ENCODE results near the gene SF3B6.
"Not testable (repeated sequence)": the region's sequence is repeated elsewhere in the genome, so short reads cannot be mapped to it uniquely, and the experiment has no call there.

Gene SF3B6

DNA sequence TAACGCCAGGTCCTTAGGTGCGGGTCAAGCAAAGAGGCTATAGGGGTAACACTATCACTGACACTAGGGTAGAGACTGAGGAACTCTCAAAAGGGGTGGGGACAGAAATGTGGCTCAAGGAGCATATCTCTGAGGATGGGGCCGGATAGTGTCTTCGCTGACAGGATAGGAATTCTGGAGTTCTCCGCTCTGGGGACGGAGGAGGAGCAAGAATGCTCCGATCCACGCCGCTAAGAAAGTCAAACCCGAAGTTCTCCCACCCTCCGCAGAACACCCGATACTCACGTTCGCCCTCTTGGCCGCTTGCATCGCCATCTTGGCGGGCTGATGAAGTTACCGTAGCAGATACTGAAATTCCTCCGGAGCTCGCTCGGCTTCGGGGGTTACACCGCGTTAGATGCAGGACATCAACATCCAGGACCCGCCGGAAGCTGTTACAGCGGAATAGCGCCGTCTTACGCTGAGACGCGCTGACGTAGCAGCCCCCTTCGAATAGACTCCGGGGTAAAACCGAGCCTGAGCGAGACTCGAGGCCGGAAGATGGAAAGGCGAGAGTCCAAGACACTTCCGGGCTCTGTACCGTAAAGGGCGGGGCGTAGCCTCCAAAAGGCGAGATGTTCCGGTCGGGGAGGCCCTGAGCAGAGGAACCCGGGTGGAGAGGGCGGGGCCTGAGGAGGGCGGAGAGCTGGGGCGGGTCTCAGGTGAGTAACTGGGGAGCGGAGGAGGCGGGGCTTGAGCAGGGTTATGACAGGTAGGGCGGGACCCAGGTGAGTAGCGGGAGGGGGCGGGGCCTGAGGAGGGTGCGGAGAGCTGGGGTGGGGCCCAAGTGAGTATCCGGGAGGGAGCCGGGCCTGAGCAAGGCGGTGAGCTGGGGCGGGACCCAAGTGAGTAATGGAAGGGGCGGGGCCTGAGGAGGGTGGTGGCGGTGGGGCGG, at the start of gene SF3B6:
Gene SF3B6, minus strand, starts transcription at position 412 of the 934 bp plus-strand sequence. Its CDS starts 97 bp downstream, at position 315.
- DNase-seq (ENCODE audit: low read depth in 2 of 2) = peak; percentile 99

- no peak for DNase-seq (ENCODE audit: low read depth in 2 of 2)
Measured at GRCh38 chr2:24123922-24124580, 47.9 kb upstream of the SF3B6 start.

- DNase-seq (ENCODE audit: low read depth in 2 of 2) = peak in 1 of 2 donors; percentile 23
Measured at GRCh38 chr2:24123195-24123921, 47.2 kb upstream of the SF3B6 start, which contains the start of the genes FAM228B and PFN4. Gene FAM228B, plus strand, starts transcription at chr2:24123469. Its CDS starts 893 bp downstream, at chr2:24124362. Gene PFN4, minus strand, starts transcription at chr2:24123334. Its CDS starts 799 bp downstream, at chr2:24122535.

DNA sequence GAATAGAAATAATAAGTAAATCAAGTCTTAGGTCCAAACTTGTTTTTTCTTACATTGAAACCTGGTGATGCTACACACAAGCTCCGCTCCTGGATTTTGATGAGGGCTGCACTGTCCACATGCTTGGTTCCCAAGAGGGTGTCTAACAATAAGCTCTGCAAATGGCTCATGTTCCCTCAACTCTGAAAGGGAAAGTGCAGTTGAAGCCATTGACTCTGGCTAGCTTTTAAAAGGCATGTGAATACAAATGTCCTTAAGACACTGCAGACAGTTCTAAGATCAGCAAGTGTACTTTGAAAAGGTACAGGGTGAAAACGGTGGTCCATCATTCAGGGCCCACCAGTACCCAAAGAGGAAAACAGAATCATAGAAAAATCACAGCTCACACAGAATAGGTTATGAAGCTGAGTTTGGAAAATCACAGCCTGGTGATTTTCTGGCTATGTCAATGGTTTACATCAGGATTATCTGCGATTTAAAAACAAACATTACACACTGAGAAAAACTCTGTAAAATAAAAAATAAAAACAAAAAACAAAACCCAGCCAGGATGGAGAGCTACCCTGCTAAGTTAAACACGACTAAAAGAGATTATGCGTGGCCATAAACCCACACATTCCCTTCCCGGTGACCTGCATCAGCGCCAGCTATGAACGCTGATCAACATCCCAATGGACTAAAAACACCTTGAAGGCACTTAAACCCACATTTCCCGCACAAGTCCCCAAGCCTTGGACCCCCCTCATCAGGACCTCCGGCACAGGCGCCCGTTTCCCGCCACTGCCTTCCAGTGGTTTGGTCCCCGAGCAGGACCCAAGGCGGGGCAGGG, 46.5 kb upstream of the SF3B6 start:
- DNase-seq (ENCODE audit: low read depth in 2 of 2) = no peak

DNA sequence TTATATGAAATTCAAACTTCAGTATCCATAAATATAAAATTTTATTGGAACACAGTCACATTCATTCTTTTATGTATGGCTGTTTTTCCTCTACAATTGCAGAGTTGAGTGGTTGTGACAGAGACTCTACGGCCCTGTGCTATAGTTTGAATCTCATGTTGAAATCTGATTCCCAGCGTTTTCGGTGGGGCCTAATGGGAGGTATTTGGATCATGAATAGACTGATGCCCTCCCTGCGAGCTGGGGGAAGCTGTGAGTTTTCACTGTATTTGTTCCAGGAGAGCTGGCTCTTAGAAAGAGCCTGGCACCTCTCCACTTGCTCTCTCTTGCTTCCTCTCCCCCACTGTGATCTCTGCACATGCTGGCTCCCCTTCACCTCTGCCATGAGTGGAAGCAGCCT, 45.3 kb upstream of the SF3B6 start:
- no peak for DNase-seq (ENCODE audit: low read depth in 2 of 2)

DNA sequence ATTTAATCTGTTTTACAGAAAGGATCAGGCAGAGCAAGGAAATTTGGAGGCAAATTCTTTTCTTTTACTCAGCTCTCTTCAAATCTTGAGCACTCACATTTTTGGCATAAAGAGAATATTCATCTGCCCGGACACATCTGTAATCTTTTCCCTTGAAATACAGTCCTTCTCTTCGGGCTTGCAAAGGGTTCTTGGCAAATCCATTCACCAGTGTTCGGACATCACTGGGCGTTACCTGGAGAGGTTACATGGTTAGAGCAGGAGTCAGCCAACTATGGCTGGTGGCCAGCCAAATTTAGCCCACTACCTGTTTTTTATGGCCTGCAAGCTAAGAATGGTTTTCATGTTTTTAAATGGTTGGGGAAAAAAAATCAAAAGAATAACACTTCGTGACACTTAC, 44.9 kb upstream of the SF3B6 start:
- no peak for DNase-seq (ENCODE audit: low read depth in 2 of 2)

DNA sequence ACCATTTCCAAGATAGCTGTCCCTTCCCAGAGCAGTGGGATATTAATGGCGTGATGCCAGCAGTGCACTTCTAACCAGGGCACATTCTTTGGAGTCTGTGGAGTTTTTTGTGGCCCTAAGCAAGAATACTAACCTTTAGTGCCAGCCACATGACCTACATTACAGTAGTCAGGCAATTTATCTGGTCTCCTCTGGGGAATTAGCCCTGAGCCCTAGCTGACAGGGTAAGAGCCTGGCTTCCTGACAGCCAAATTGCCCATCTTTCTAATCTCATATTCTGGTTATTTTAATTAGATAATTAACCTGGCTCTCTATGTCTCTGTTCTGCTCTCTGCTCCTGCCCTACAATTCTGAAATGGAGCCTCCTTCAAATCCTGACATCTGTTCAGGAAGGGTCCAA, 41.8 kb upstream of the SF3B6 start:
- no peak for DNase-seq (ENCODE audit: low read depth in 2 of 2)

DNA sequence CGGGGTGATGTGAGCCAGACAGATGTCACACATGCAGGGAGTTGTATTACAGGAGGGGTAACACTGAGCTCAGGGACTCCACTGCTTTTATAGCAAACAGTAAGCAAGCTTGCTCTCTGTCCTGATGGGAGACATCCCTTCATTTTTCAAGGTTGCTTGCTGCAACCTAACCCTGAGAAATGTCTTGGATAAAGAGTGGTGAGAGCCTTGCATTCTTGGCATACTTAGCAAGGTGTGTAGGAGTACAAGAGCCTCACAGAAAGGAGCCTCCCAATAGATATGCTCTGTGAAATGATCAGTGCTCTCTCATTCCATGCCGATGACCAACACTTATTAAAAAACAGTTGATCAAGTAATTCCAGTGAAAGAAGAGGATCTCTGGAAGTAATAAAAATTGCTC, 38.9 kb upstream of the SF3B6 start:
- no peak for DNase-seq (ENCODE audit: low read depth in 2 of 2)

- no peak for DNase-seq (ENCODE audit: low read depth in 2 of 2)
Measured at GRCh38 chr2:24111407-24111901, 35.3 kb upstream of the SF3B6 start.

GRCh38 chr2:24110660-24111303, 34.7 kb upstream of the SF3B6 start:
- DNase-seq (ENCODE audit: low read depth in 2 of 2) = no peak

GRCh38 chr2:24109431-24109830, 33.3 kb upstream of the SF3B6 start:
- not testable (repeated sequence) for DNase-seq (ENCODE audit: low read depth in 2 of 2)

- no peak for DNase-seq (ENCODE audit: low read depth in 2 of 2)
Measured at GRCh38 chr2:24107336-24107735, 31.2 kb upstream of the SF3B6 start.

DNA sequence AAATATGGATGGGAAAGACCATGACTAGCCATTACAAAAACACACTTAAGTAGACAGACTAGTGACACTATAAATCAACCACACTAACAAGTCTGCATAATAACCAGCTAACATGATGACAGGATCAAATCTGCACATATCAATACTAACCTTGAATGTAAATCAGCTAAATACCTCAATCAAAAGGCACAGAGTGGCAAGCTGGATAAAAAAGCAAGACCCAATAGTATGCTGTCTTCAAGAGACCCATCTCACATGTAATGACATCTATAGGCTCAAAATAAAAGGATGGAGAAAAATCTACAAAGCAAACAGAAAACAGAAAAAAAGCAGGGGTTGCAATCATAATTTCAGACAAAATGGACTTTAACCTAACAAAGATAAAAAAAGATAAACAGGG, 30.7 kb upstream of the SF3B6 start:
- DNase-seq (ENCODE audit: low read depth in 2 of 2) = no peak

GRCh38 chr2:24105816-24106215, 29.7 kb upstream of the SF3B6 start:
- no peak for DNase-seq (ENCODE audit: low read depth in 2 of 2)

GRCh38 chr2:24104906-24105305, 28.8 kb upstream of the SF3B6 start:
- no peak for DNase-seq (ENCODE audit: low read depth in 2 of 2)

GRCh38 chr2:24104110-24104650, 28.1 kb upstream of the SF3B6 start:
- DNase-seq (ENCODE audit: low read depth in 2 of 2) = no peak

DNA sequence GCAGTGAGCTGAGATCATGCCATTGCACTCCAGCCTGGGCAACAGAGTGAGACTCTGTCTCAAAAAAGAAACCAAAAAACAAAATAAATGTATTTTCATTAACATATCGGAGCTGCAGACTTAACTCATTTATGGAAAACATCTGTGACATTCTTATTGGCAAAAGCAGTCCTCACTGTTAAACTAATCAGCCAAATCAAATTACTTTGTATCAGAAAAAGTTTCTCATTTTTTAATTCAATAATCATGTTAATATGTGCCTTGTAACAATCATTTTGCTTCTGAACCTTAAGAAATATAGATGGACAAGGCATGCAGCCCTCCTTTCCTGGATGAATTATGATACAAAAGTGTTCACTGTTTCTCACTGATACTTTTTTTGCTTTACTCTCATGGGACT, 26.6 kb upstream of the SF3B6 start:
- DNase-seq (ENCODE audit: low read depth in 2 of 2) = no peak

GRCh38 chr2:24101992-24102391, 25.9 kb upstream of the SF3B6 start:
- no peak for DNase-seq (ENCODE audit: low read depth in 2 of 2)

GRCh38 chr2:24100732-24101131, 24.6 kb upstream of the SF3B6 start:
- DNase-seq (ENCODE audit: low read depth in 2 of 2) = not testable (repeated sequence)

DNA sequence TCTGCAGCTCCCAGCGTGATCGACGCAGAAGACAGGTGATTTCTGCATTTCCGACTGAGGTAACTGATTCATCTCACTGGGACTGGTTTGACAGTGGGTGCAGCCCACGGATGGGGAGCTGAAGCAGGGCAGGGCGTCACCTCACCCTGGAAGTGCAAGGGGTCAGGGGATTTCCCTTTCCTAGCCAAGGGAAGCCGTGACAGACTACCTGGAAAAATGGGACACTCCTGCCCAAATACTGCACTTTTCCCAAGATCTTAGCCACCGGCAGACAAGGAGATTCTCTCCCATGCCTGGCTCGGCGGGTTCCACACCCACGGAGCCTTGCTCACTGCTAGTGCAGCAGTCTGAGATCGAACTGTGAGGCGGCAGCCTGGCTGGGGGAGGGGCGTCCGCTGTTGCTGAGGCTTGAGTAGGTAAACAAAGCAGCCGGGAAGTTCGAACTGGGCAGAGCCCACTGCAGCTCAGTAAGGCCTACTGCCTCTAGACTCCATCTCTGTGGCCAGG, 19.1 kb upstream of the SF3B6 start:
- DNase-seq (ENCODE audit: low read depth in 2 of 2) = not testable (repeated sequence)

Measured in stimulated activated CD4-positive, alpha-beta T cell treated with anti-CD3 and anti-CD28 coated beads, Interleukin-1b, Interleukin-23, amount 100 ng/mL, for 1 hour (primary cell).